Fibroblast of skin of scalp (primary cell): ENCODE results near the gene LPAR3.
"Not testable (repeated sequence)": the region's sequence is repeated elsewhere in the genome, so short reads cannot be mapped to it uniquely, and the experiment has no call there.

Experiments used
- DNase-seq: peaks from one replicate; pipeline ENCODE4 v3.0.0-alpha.2; 2013

The LPAR3 gene

GRCh38 chr1:84902727-84903126 lies 9.7 kb upstream of the LPAR3 start:
- not testable (repeated sequence) for DNase-seq

GRCh38 chr1:84899969-84900368 lies 7.0 kb upstream of the LPAR3 start:
- DNase-seq: no peak

- DNase-seq: no peak
Observed at GRCh38 chr1:84896279-84896678, 3.3 kb upstream of the LPAR3 start.

GRCh38 chr1:84890566-84890965 lies 2.4 kb downstream of the LPAR3 start:
- DNase-seq: no peak

GRCh38 chr1:84889437-84889836 lies 3.6 kb downstream of the LPAR3 start:
- DNase-seq: no peak

GRCh38 chr1:84888753-84889152 lies 4.3 kb downstream of the LPAR3 start:
- DNase-seq: no peak

GRCh38 chr1:84887261-84887934 lies 5.6 kb downstream of the LPAR3 start:
- no peak for DNase-seq

GRCh38 chr1:84885469-84885868 lies 7.5 kb downstream of the LPAR3 start:
- no peak for DNase-seq

- DNase-seq: no peak
Observed at GRCh38 chr1:84884671-84885389, 8.2 kb downstream of the LPAR3 start.

GRCh38 chr1:84883286-84883685 lies 9.7 kb downstream of the LPAR3 start:
- DNase-seq: no peak

- peak; percentile 35 for DNase-seq
Observed at GRCh38 chr1:84877592-84877991, 15.4 kb downstream of the LPAR3 start.

GRCh38 chr1:84876353-84876752 lies 16.7 kb downstream of the LPAR3 start:
- DNase-seq: no peak

- DNase-seq: no peak
Observed at GRCh38 chr1:84873366-84873765, 19.6 kb downstream of the LPAR3 start.

GRCh38 chr1:84872696-84873355 lies 20.2 kb downstream of the LPAR3 start:
- DNase-seq: no peak

GRCh38 chr1:84871181-84871580 lies 21.8 kb downstream of the LPAR3 start:
- DNase-seq: no peak

GRCh38 chr1:84870591-84870990 lies 22.4 kb downstream of the LPAR3 start:
- DNase-seq: no peak

GRCh38 chr1:84869720-84870119 lies 23.3 kb downstream of the LPAR3 start:
- DNase-seq: peak; percentile 47

- DNase-seq: no peak
Observed at GRCh38 chr1:84862810-84863251, 30.2 kb downstream of the LPAR3 start.

- no peak for DNase-seq
Observed at GRCh38 chr1:84861988-84862644, 30.9 kb downstream of the LPAR3 start.

GRCh38 chr1:84861516-84861915 lies 31.5 kb downstream of the LPAR3 start:
- no peak for DNase-seq

- DNase-seq: no peak
Observed at GRCh38 chr1:84859866-84860265, 33.1 kb downstream of the LPAR3 start.

GRCh38 chr1:84857906-84858305 lies 35.1 kb downstream of the LPAR3 start:
- no peak for DNase-seq

- no peak for DNase-seq
Observed at GRCh38 chr1:84856726-84857270, 36.2 kb downstream of the LPAR3 start.
